GM18868 (cell line): ENCODE data around the gene PREX1.
A peak's percentile ranks its signal among the peaks of the same experiment; 100 is the strongest.

Source experiments
- ATAC-seq: cut with Tn5 transposase; IDR thresholded peaks from one replicate; pipeline ENCODE4 v1.9.1; 2021; ENCODE audit warnings: mild to moderate bottlenecking, moderate library complexity; ENCODE audit not compliant: unreplicated experiment

The PREX1 gene

GRCh38 chr20:48722002-48722731 is 105.6 kb downstream of the PREX1 start:
- ATAC-seq = no peak

- ATAC-seq = no peak
These were observed 106.3 kb downstream of the PREX1 start for GRCh38 chr20:48721324-48722001.

DNA sequence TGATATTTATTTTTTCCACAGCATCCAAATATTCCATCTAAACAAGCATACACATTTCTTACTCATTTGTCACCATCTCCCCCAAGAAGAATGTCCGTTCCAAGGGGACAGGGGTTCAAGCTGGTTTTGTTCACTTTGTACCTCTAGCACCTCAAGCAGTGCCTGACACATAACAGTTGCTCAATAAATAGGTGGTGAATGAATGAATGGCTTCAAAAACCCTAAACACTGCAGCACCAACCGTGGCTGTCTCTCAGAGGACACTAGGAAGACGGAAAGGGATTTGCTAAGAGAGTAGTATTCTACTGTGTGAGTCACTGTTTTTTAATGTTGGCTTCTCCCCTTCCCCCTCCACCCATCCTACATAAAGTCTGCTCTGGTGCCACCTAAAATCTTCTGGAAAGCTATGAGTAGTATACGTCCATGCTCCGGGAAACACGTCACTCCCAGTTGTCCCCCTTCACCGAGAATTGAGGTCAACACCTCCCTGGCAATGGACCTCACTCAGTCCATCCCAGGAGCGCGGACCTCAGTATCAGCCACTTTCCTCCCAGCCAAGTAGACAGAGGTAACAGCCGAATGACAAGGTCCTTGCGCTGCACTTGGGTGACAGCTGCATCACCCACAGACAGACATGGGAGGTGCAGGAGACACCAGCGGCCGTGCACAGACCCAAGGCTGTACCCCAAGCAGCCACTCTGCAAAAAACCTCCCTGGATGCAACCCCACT is 107.4 kb downstream of the PREX1 start:
- no peak for ATAC-seq

- ATAC-seq = no peak
These were observed 108.1 kb downstream of the PREX1 start for GRCh38 chr20:48719598-48720255.

GRCh38 chr20:48718786-48719578 is 108.8 kb downstream of the PREX1 start:
- no peak for ATAC-seq

- ATAC-seq = no peak
These were observed 110.0 kb downstream of the PREX1 start for GRCh38 chr20:48717680-48718223.

DNA sequence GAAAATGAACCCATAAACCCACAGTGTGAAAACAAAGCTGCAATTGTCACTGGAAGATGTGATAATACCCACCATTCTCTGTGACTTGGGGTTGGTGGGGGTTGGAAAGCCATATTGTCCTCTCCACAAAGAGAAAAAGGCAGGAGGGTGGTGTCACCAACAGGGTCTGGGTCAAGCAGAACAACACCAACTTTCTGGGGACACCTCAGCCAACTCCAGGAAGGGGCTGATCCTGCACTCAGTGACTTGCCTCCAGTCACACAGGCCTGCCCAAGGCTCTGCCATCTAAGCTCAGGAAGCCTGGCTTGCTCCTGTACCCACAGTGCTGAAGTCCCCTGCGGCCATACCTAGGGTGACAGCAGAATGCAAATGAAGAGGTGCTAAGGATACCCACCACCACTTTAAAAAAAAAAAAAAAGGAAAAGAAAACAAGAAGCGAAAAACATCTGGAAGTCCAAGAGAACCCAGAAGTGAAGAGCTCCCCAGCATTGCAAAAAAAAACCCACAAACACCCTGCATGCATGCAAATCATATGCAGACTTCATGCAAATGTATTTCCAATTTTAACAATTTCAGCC is 110.6 kb downstream of the PREX1 start:
- no peak for ATAC-seq

DNA sequence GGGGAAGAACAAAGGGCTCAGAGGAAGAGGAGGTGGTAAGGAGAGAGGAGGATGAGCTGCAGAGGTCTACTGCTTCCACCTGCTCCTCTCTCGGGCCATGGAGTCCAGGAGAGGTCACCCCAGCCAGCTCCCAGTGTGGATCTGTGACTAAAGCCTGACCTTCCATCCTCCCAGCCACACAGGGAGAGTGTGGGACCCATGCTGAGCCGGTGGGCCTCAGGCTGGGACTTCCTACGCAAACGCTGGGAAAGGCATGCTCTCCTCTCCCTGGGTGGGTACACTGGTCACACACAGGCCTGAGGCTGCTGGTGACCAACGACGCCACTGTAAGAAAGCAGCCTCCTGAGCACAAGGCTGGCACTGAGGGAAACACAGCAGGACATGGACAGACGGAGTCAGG is 111.3 kb downstream of the PREX1 start:
- ATAC-seq = no peak

GRCh38 chr20:48716086-48716485 is 111.7 kb downstream of the PREX1 start:
- ATAC-seq = no peak

GRCh38 chr20:48714764-48715163 is 113.0 kb downstream of the PREX1 start:
- no peak for ATAC-seq

DNA sequence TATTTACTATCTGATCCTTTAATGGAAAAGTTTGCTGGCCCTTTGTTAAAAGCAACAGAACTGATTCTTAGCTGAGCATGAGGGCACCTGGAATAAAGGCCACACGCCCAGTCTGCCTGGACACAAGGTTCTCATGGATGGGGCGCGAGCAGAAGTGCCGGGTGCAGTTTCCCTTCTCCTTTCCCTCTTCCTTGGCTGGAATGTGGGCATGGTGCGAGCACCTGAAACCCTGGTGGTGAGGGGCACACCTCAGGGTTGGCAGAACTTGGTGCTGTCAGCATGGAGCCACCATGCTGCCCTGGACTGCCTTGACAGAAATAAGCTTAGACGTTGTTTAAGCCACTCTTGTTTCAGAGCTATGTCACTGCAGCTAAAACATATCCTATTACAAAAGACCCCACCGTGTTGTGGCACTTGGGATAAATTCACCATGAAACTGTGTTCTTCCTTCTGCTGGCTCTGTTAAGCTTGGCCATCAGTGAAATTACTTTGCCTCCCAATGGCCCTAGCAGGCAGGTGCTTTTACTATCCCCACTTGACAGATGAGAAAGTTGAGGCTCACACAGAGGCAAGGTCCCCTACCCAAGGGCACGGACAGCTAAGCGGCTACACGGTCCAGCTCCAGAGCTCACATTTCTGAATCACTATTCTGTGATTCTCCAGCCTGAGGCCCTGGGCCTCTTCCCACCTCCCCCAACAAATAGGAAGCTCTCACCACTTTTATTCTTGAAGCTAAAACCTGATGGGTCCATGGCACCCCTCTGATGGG is 115.9 kb downstream of the PREX1 start:
- peak; percentile 9 for ATAC-seq

GRCh38 chr20:48711044-48711428 is 116.8 kb downstream of the PREX1 start:
- ATAC-seq = no peak

GRCh38 chr20:48710341-48711043 is 117.3 kb downstream of the PREX1 start:
- ATAC-seq = no peak

GRCh38 chr20:48709744-48710143 is 118.1 kb downstream of the PREX1 start:
- no peak for ATAC-seq

GRCh38 chr20:48709058-48709691 is 118.6 kb downstream of the PREX1 start:
- ATAC-seq = no peak

DNA sequence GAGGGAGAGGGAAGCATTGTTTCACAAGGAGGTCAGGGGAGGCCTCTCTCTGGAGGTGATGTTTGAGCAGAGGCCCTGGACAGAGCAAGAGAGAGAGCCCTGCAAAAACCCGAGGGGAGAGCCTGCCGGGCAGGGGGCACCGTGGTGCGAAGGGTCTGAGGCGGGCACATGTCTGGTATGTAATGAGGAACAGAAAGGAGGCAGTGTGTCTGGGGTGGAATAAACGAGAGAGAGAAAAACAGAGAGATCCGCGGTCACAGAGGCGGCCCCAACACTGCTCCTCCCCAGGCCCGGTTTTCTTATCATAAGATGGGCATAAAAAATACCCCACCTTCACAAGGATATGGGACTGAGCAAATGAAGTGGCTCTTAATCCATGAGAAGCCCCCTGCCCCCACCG is 119.2 kb downstream of the PREX1 start:
- no peak for ATAC-seq

- no peak for ATAC-seq
These were observed 119.7 kb downstream of the PREX1 start for GRCh38 chr20:48708116-48708515.

DNA sequence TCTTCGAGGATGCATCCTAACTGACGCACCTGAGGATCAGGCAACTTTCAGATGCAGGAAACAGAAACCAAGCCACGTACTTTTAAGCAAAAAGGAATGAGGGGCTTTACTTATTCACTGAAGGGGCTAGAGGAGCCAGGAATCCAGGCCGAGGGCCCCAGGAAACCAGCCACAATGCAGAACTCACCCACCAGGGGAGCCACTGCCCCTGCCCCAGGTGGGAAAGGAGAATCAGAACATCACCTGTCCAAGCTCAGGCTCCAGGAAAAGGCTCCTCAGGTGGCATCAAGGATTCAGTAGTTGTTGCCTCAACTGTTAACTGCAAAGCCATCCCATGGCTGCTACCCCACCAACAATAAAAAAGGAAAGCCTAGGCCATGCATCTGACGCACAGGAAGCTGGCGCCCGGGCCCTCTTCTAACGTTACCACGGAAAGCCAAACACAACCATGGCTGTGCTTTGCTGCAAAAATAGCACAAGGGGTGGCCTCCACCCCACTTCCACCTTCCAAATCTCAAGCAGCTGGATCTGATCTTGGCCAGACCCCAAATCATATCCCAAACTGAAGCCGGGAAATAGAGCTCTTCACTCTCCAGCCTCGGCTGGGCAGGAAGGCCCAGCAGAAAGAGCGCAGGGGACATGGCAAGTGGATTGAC is 121.0 kb downstream of the PREX1 start:
- no peak for ATAC-seq
